IMR-90 (cell line): Measurements from ENCODE around the gene CPED1. TPM values are rescaled to one million over a fixed set of nuclear protein-coding genes. Genes with fewer than 3 reads are reported as not detected.

ENCODE experiments used
- ATAC-seq: fragments of 200-7000 bp; cut with Tn5 transposase; 2 replicates; pipeline ENCODE4 v1.9.1; 2020; ENCODE audit warnings: low read depth, mild to moderate bottlenecking, moderate library complexity
- BruUV-seq: library from RNA; stranded (reverse); fragments of 400-500 nt; replicated peaks from 2 replicates; lab custom pipeline; 2021; lab: Mats Ljungman, UMichigan
- CTCF ChIA-PET: fragments of 300-600 bp; formaldehyde crosslinking; extraction: SDS; loops from one replicate; lab custom pipeline; 2021; ENCODE audit warnings: antibody characterized with exemption; lab: Yijun Ruan, JAX
- POLR2A ChIA-PET: fragments of 300-600 bp; sonication (Branson Sonifier 250); formaldehyde crosslinking; loops from one replicate; lab custom pipeline; 2022; ENCODE audit warnings: antibody characterized with exemption; ENCODE audit not compliant: unreplicated experiment; lab: Charles Lee
- DNase-seq: peaks from one replicate; pipeline ENCODE4 v3.0.0; 2013
- H2AFZ ChIP-seq: replicated peaks from 2 replicates; pipeline ENCODE3; 2013; ENCODE audit warnings: low read length, mild to moderate bottlenecking; ENCODE audit not compliant: poor library complexity
- H2AK5ac ChIP-seq: 2 replicates; pipeline ENCODE4 v1.6.1; 2013; ENCODE audit warnings: low read depth, low read length, inconsistent platforms
- H2AK9ac ChIP-seq: replicated peaks from 2 replicates; pipeline ENCODE3; 2013; ENCODE audit warnings: mild to moderate bottlenecking, low read depth, low read length, moderate library complexity; ENCODE audit not compliant: poor library complexity
- H2BK120ac ChIP-seq: 2 replicates; pipeline ENCODE4 v1.6.1; 2013; ENCODE audit warnings: low read depth, low read length, inconsistent platforms
- H2BK15ac ChIP-seq: 3 replicates; pipeline ENCODE4 v1.6.1; 2013; ENCODE audit warnings: low read depth, low read length, inconsistent platforms
- H2BK20ac ChIP-seq: 2 replicates; pipeline ENCODE4 v1.6.1; 2013; ENCODE audit warnings: low read depth, mild to moderate bottlenecking, inconsistent platforms, low read length, moderate library complexity
- H2BK5ac ChIP-seq: 2 replicates; pipeline ENCODE4 v1.6.1; 2013; ENCODE audit warnings: mild to moderate bottlenecking, low read depth, low read length, inconsistent platforms; ENCODE audit not compliant: poor library complexity, severe bottlenecking
- H3K14ac ChIP-seq: replicated peaks from 2 replicates; pipeline ENCODE4 v1.6.1; 2013; ENCODE audit warnings: low read depth, low read length, inconsistent platforms
- H3K18ac ChIP-seq: 2 replicates; pipeline ENCODE4 v1.6.1; 2013; ENCODE audit warnings: low read depth, low read length, control low read depth
- H3K23ac ChIP-seq: 2 replicates; pipeline ENCODE4 v1.6.1; 2013; ENCODE audit warnings: low read depth, low read length, inconsistent platforms
- H3K27ac ChIP-seq: 2 replicates; pipeline ENCODE4 v1.5.1; 2013; ENCODE audit warnings: mild to moderate bottlenecking, control low read depth, low read length; ENCODE audit not compliant: insufficient read depth
- H3K27me3 ChIP-seq: 2 replicates; pipeline ENCODE4 v1.6.1; 2013; ENCODE audit warnings: low read length; ENCODE audit not compliant: control insufficient read depth, insufficient read depth
- H3K36me3 ChIP-seq: 2 replicates; pipeline ENCODE4 v1.6.1; 2013; ENCODE audit warnings: low read length, mixed read lengths; ENCODE audit not compliant: control insufficient read depth, insufficient read depth
- H3K4ac ChIP-seq: 2 replicates; pipeline ENCODE4 v1.6.1; 2013; ENCODE audit warnings: low read depth, low read length, inconsistent platforms
- H3K4me1 ChIP-seq: 2 replicates; pipeline ENCODE4 v1.6.1; 2013; ENCODE audit warnings: low read length, mixed read lengths; ENCODE audit not compliant: control insufficient read depth, insufficient read depth
- H3K4me2 ChIP-seq: 2 replicates; pipeline ENCODE4 v1.6.1; 2013; ENCODE audit warnings: low read depth, mild to moderate bottlenecking, control low read depth, low read length, moderate library complexity
- H3K4me3 ChIP-seq: 2 replicates; pipeline ENCODE4 v1.5.1; 2013; ENCODE audit warnings: low read depth, mild to moderate bottlenecking, control low read depth, low read length, moderate library complexity; ENCODE audit not compliant: insufficient read depth
- H3K56ac ChIP-seq: 2 replicates; pipeline ENCODE4 v1.6.1; 2013; ENCODE audit warnings: low read length, inconsistent platforms; ENCODE audit not compliant: insufficient read depth; ENCODE audit errors: extremely low read depth
- H3K79me1 ChIP-seq, 2 experiments: 2 replicates each; pipeline ENCODE4 v1.6.1; 2013; ENCODE audit warnings: low read length in 2 of 2, inconsistent platforms in 1 of 2, low read depth in 1 of 2
- H3K9ac ChIP-seq: 2 replicates; pipeline ENCODE4 v1.6.1; 2013; ENCODE audit warnings: low read depth, low read length, control low read depth
- H3K9me1 ChIP-seq: 2 replicates; pipeline ENCODE4 v1.6.1; 2013; ENCODE audit warnings: low read length, inconsistent platforms; ENCODE audit not compliant: insufficient read depth
- H3K9me3 ChIP-seq: 2 replicates; pipeline ENCODE4 v1.6.1; 2013; ENCODE audit warnings: low read length; ENCODE audit not compliant: control insufficient read depth, insufficient read depth
- H4K20me1 ChIP-seq: 2 replicates; pipeline ENCODE4 v1.6.1; 2013; ENCODE audit warnings: low read length, inconsistent platforms; ENCODE audit not compliant: insufficient read depth
- H4K5ac ChIP-seq: 2 replicates; pipeline ENCODE4 v1.6.1; 2013; ENCODE audit warnings: mild to moderate bottlenecking, low read depth, low read length, control low read depth
- H4K8ac ChIP-seq, 2 experiments: 2 replicates each; pipeline ENCODE4 v1.6.1; 2013; ENCODE audit warnings: low read depth in 2 of 2, low read length in 2 of 2, control low read depth in 1 of 2, inconsistent platforms in 1 of 2
- H4K91ac ChIP-seq: 2 replicates; pipeline ENCODE4 v1.6.1; 2013; ENCODE audit warnings: low read depth, low read length, inconsistent platforms; ENCODE audit not compliant: insufficient read depth
- BHLHE40 ChIP-seq: fragments of 150-350 bp; IDR thresholded peaks from 2 replicates; pipeline ENCODE4 v1.6.1; 2016; ENCODE audit warnings: mild to moderate bottlenecking, low read depth, low read length
- CEBPB ChIP-seq: IDR thresholded peaks from 2 replicates; pipeline ENCODE4 v1.6.1; 2012; ENCODE audit warnings: low read depth, low read length, improper control_type of control experiment
- CHD1 ChIP-seq: IDR thresholded peaks from 2 replicates; pipeline ENCODE4 v1.6.1; 2012; ENCODE audit warnings: low read depth, low read length, improper control_type of control experiment
- MAFK ChIP-seq: IDR thresholded peaks from 2 replicates; pipeline ENCODE4 v1.6.1; 2012; ENCODE audit warnings: low read depth, low read length, improper control_type of control experiment
- MAZ ChIP-seq: IDR thresholded peaks from 2 replicates; pipeline ENCODE4 v1.6.1; 2012; ENCODE audit warnings: low read depth, mild to moderate bottlenecking, low read length, improper control_type of control experiment, moderate library complexity, borderline replicate concordance
- NFE2L2 ChIP-seq: fragments of 150-350 bp; IDR thresholded peaks from 2 replicates; pipeline ENCODE4 v1.6.1; 2016; ENCODE audit warnings: low read depth, mild to moderate bottlenecking, low read length
- POLR2A ChIP-seq: IDR thresholded peaks from 2 replicates; pipeline ENCODE4 v1.6.1; 2012; ENCODE audit warnings: mild to moderate bottlenecking, low read depth, low read length
- RCOR1 ChIP-seq: IDR thresholded peaks from 2 replicates; pipeline ENCODE4 v1.6.1; 2012; ENCODE audit warnings: mild to moderate bottlenecking, low read length, improper control_type of control experiment; ENCODE audit not compliant: insufficient replicate concordance
- RFX5 ChIP-seq: IDR thresholded peaks from 2 replicates; pipeline ENCODE4 v1.8.0; 2012; ENCODE audit warnings: low read depth, mild to moderate bottlenecking, low read length, moderate library complexity
- SMC3 ChIP-seq: fragments of 150-350 bp; IDR thresholded peaks from 2 replicates; pipeline ENCODE4 v1.6.1; 2016; ENCODE audit warnings: low read depth, mild to moderate bottlenecking, antibody characterized with exemption, low read length, moderate library complexity
- WGBS, 2 experiments: methylation state at CpG; one replicate each; pipeline versions ENCODE4 v1.1.5 to v1.1.7; 2013; ENCODE audit warnings: missing lambda C conversion rate in 2 of 2; ENCODE audit not compliant: insufficient read length in 1 of 2; ENCODE audit errors: extremely low coverage in 2 of 2; 5-methylcytosine and 5-hydroxymethylcytosine counted together
- dilution Hi-C: fragments of 300-500 bp; cut with HindIII; formaldehyde crosslinking; loops from one replicate; pipeline ENCODE4 v1.14.3; 2018; ENCODE audit warnings: low sequenced_read_pairs; ENCODE audit not compliant: unreplicated experiment
- in situ Hi-C: fragments of 300-500 bp; cut with MboI; formaldehyde crosslinking; loops from 3 replicates; pipeline ENCODE4 v1.14.3; 2019; ENCODE audit warnings: low sequenced_read_pairs, inconsistent platforms, mixed read lengths
- intact Hi-C: fragments of 100-400 bp; cut with micrococcal nuclease; formaldehyde crosslinking; loops from 2 replicates; pipeline ENCODE4 v1.10.0; 2022
- polyA plus RNA-seq, 3 experiments: library from polyadenylated mRNA; depleted of rRNA; stranded (reverse); fragments of >200 nt; gene quantifications; 2 replicates each; pipeline ENCODE4 v1.2.3, GENCODE V29; 2012; ENCODE audit warnings: low replicate concordance in 1 of 3
- total RNA-seq: library from RNA; depleted of rRNA; stranded (reverse); fragments of >200 nt; gene quantifications from 2 replicates; pipeline ENCODE4 v1.2.3, GENCODE V29; 2012
- TF ChIP-seq, protein P1 (sequence below): fragments of 150-350 bp; IDR thresholded peaks from 2 replicates; pipeline ENCODE4 v1.6.1; 2017; ENCODE audit warnings: mild to moderate bottlenecking, antibody characterized with exemption, low read length, low read depth
- TF ChIP-seq, protein P2 (sequence below): conservative IDR thresholded peaks from 2 replicates; pipeline ENCODE4 v1.5.1; 2012; ENCODE audit warnings: mild to moderate bottlenecking, low read depth, low read length, improper control_type of control experiment

Gene CPED1
- total and polyA plus RNA-seq, 2 of the 4 experiments (the other 2 are of a cell fraction), result 31.2 to 96.8 TPM

DNA sequence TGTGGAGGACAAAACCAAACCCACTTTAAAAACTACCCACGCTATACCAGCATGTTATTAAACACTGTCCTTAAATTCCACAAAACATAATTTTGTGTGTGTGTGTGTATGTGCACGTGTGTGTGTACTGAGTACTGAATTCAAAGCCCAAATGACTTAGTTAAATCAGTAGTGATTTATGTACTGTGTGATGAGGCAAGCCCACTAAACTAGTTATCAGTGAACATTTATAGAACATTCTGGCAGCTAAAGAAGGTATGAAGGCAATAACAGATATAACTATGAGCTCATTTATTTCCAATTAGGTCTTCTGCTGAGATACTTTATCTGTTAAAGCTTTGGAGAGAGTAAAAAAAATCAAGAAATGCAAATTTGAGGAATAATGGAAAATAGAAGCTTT, 115.1 kb downstream of the CPED1 start:
- no peak overlapping the region for H3K56ac ChIP-seq
- H2AFZ ChIP-seq, result no peak overlapping the region
- DNase-seq, result no peak
- H3K14ac ChIP-seq, result no peak overlapping the region
- H2BK20ac ChIP-seq, result no peak overlapping the region
- no TSS peak for BruUV-seq
- in situ Hi-C loops, result loop anchor here (5.0 kb wide), 1 partner anchor 296 kb away; no protein-coding TSS in a partner anchor
- no peaks in the 10 kb centered on the region for H3K27me3 ChIP-seq
- no peak overlapping the region for H3K9ac ChIP-seq
- WGBS, 2 experiments, result no CpG with 5 or more reads among the region's 2 CpGs
- no peak overlapping the region for H3K18ac ChIP-seq
- ChIA-PET POLR2A (no interaction called here), CTCF (no interaction called here)
- H2AK5ac ChIP-seq, result no peak overlapping the region
- no peaks in the 10 kb centered on the region for H3K9me3 ChIP-seq
- H3K23ac ChIP-seq, result 0 out of 2 replicates have a peak overlapping the region, but pooled peaks have one; percentile 13
- H4K8ac ChIP-seq, result no peak overlapping the region
- H2BK5ac ChIP-seq, result no peak overlapping the region
- no peaks in the 10 kb centered on the region for H3K9me1 ChIP-seq
- H2AK9ac ChIP-seq, result no peak overlapping the region
- peaks cover 0 to 15% of the 10 kb centered on the region in 2 experiments; a peak in 2 of 4 replicates for H3K79me1 ChIP-seq
- no peaks in the 10 kb centered on the region for H3K4me1 ChIP-seq
- H3K4me3 ChIP-seq, result no peak overlapping the region
- dilution Hi-C loops, result no loop called here
- H2BK15ac ChIP-seq, result no peak overlapping the region
- intact Hi-C loops, result no loop called here
- H2BK120ac ChIP-seq, result no peak overlapping the region
- no peak overlapping the region for H4K5ac ChIP-seq
- ATAC-seq, result no peak
- TF ChIP-seq CEBPB (no peak), POLR2A (no peak), MAZ (no peak), BHLHE40 (no peak), RFX5 (no peak), RCOR1 (no peak), CHD1 (no peak), MAFK (no peak), SMC3 (no peak), NFE2L2 (no peak)
- TF ChIP-seq, protein P1, sequence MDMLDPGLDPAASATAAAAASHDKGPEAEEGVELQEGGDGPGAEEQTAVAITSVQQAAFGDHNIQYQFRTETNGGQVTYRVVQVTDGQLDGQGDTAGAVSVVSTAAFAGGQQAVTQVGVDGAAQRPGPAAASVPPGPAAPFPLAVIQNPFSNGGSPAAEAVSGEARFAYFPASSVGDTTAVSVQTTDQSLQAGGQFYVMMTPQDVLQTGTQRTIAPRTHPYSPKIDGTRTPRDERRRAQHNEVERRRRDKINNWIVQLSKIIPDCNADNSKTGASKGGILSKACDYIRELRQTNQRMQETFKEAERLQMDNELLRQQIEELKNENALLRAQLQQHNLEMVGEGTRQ, result no peak
- TF ChIP-seq, protein P2, sequence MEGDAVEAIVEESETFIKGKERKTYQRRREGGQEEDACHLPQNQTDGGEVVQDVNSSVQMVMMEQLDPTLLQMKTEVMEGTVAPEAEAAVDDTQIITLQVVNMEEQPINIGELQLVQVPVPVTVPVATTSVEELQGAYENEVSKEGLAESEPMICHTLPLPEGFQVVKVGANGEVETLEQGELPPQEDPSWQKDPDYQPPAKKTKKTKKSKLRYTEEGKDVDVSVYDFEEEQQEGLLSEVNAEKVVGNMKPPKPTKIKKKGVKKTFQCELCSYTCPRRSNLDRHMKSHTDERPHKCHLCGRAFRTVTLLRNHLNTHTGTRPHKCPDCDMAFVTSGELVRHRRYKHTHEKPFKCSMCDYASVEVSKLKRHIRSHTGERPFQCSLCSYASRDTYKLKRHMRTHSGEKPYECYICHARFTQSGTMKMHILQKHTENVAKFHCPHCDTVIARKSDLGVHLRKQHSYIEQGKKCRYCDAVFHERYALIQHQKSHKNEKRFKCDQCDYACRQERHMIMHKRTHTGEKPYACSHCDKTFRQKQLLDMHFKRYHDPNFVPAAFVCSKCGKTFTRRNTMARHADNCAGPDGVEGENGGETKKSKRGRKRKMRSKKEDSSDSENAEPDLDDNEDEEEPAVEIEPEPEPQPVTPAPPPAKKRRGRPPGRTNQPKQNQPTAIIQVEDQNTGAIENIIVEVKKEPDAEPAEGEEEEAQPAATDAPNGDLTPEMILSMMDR, result no peak
- H4K91ac ChIP-seq, result no peak overlapping the region
- no peak overlapping the region for H3K4ac ChIP-seq
- H4K20me1 ChIP-seq, result no peaks in the 10 kb centered on the region
- peaks cover 7% of the 10 kb centered on the region for H3K36me3 ChIP-seq
- no peak overlapping the region for H3K27ac ChIP-seq
- no peak overlapping the region for H3K4me2 ChIP-seq
